Colonic mucosa (tissue), 4 donors: ENCODE results near the gene CARMIL1. TPM values are rescaled to one million over a fixed set of nuclear protein-coding genes. Genes with fewer than 3 reads are reported as not detected.

Experiments used
- DNase-seq: peaks from one replicate; pipeline ENCODE4 v3.0.0-alpha.2; 2020
- H3K27ac ChIP-seq: fragments of 200-600 bp; one replicate; pipeline ENCODE4 v1.8.0; 2021
- H3K27me3 ChIP-seq: fragments of 200-600 bp; one replicate; pipeline ENCODE4 v1.8.0; 2021
- H3K36me3 ChIP-seq: fragments of 200-600 bp; one replicate; pipeline ENCODE4 v1.8.0; 2021
- H3K4me1 ChIP-seq: fragments of 200-600 bp; one replicate; pipeline ENCODE4 v1.8.0; 2021; ENCODE audit warnings: mild to moderate bottlenecking
- H3K4me3 ChIP-seq: fragments of 200-600 bp; one replicate; pipeline ENCODE4 v1.8.0; 2021
- H3K9ac ChIP-seq, 2 donors: one replicate each; pipeline ENCODE4 v1.7.0; 2013; ENCODE audit warnings: control low read depth in 2 of 2, low read depth in 2 of 2, low read length in 2 of 2
- H3K9me3 ChIP-seq: fragments of 200-600 bp; one replicate; pipeline ENCODE4 v1.8.0; 2021
- intact Hi-C: fragments of 100-400 bp; cut with DNase I; formaldehyde crosslinking; loops from one replicate; pipeline ENCODE4 v1.14.1; 2022
- total RNA-seq, 2 donors: library from RNA; stranded (reverse); fragmentation: NEBNext Ultra II Directional in 1 of 2; extraction: Animal tissue kit (Norgen Biotek cat#: 25700) in 1 of 2; gene quantifications; one replicate each; pipeline ENCODE4 v1.2.1, GENCODE V29; 2021
- TF ChIP-seq, protein P1 (sequence below): fragments of 200-600 bp; IDR thresholded peaks from one replicate; pipeline ENCODE4 v1.8.0; 2022; ENCODE audit warnings: antibody characterized with exemption, mild to moderate bottlenecking
- donor health status: healthy.
- donor health status: DM: no; HTN: no; CAD: no.
- donor health status: DM: no; HTN: no; CAD: no.

Gene CARMIL1
- total RNA-seq, 2 donors from 2014 or later: 38.6 to 50.2 TPM

GRCh38 chr6:25250878-25251277, 28.3 kb upstream of the CARMIL1 start:
- Histone ChIP-seq H3K4me1 (no peaks in the 10 kb centered on the region), H3K9ac (no peak overlapping the region), H3K36me3 (no peaks in the 10 kb centered on the region), H3K27ac (no peak overlapping the region), H3K9me3 (no peaks in the 10 kb centered on the region), H3K27me3 (no peaks in the 10 kb centered on the region), H3K4me3 (no peak overlapping the region)
- TF ChIP-seq, protein P1, sequence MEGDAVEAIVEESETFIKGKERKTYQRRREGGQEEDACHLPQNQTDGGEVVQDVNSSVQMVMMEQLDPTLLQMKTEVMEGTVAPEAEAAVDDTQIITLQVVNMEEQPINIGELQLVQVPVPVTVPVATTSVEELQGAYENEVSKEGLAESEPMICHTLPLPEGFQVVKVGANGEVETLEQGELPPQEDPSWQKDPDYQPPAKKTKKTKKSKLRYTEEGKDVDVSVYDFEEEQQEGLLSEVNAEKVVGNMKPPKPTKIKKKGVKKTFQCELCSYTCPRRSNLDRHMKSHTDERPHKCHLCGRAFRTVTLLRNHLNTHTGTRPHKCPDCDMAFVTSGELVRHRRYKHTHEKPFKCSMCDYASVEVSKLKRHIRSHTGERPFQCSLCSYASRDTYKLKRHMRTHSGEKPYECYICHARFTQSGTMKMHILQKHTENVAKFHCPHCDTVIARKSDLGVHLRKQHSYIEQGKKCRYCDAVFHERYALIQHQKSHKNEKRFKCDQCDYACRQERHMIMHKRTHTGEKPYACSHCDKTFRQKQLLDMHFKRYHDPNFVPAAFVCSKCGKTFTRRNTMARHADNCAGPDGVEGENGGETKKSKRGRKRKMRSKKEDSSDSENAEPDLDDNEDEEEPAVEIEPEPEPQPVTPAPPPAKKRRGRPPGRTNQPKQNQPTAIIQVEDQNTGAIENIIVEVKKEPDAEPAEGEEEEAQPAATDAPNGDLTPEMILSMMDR: no peak
- no peak for DNase-seq
- intact Hi-C loops: no loop called here

- H3K27me3 ChIP-seq: no peaks in the 10 kb centered on the region
- H3K27ac ChIP-seq: no peak overlapping the region
- no peaks in the 10 kb centered on the region for H3K9me3 ChIP-seq
- no peaks in the 10 kb centered on the region for H3K36me3 ChIP-seq
- intact Hi-C loops: no loop called here
- no peak overlapping the region for H3K4me3 ChIP-seq
- H3K9ac ChIP-seq: no peak overlapping the region
- H3K4me1 ChIP-seq: no peaks in the 10 kb centered on the region
- no peak for DNase-seq
- TF ChIP-seq, protein P1: no peak
These were observed 27.7 kb upstream of the CARMIL1 start for GRCh38 chr6:25251426-25251825.

GRCh38 chr6:25253351-25253750, 25.8 kb upstream of the CARMIL1 start:
- no peaks in the 10 kb centered on the region for H3K27me3 ChIP-seq
- no peak for DNase-seq

GRCh38 chr6:25254671-25255070, 24.5 kb upstream of the CARMIL1 start:
- DNase-seq: no peak
- H3K9me3 ChIP-seq: no peaks in the 10 kb centered on the region
- H3K27me3 ChIP-seq: no peaks in the 10 kb centered on the region
- H3K36me3 ChIP-seq: no peaks in the 10 kb centered on the region
- no peak overlapping the region for H3K27ac ChIP-seq
- TF ChIP-seq, protein P1: no peak
- no peaks in the 10 kb centered on the region for H3K4me1 ChIP-seq
- H3K4me3 ChIP-seq: no peak overlapping the region
- H3K9ac ChIP-seq: no peak overlapping the region
- intact Hi-C loops: no loop called here

More at GRCh38 chr6:25253351-25253750, 25.8 kb upstream of the CARMIL1 start:
- H3K36me3 ChIP-seq: no peaks in the 10 kb centered on the region
- H3K27ac ChIP-seq: no peak overlapping the region
- H3K9ac ChIP-seq: no peak overlapping the region
- H3K4me3 ChIP-seq: no peak overlapping the region
- intact Hi-C loops: no loop called here
- TF ChIP-seq, protein P1: no peak
- no peaks in the 10 kb centered on the region for H3K9me3 ChIP-seq
- H3K4me1 ChIP-seq: no peaks in the 10 kb centered on the region

- no peaks in the 10 kb centered on the region for H3K9me3 ChIP-seq
- no peaks in the 10 kb centered on the region for H3K4me1 ChIP-seq
- H3K36me3 ChIP-seq: no peaks in the 10 kb centered on the region
- no peaks in the 10 kb centered on the region for H3K27me3 ChIP-seq
- H3K9ac ChIP-seq: no peak overlapping the region
- no peak overlapping the region for H3K4me3 ChIP-seq
- intact Hi-C loops: no loop called here
- DNase-seq: no peak
- TF ChIP-seq, protein P1: no peak
- no peak overlapping the region for H3K27ac ChIP-seq
These were observed 21.4 kb upstream of the CARMIL1 start for GRCh38 chr6:25257686-25258348.
